Keratinocyte (primary cell): ENCODE measurements around the gene HENMT1. TPM values are rescaled to one million over a fixed set of nuclear protein-coding genes. Genes with fewer than 3 reads are reported as not detected.

Experiments used
- DNase-seq: peaks from one replicate; pipeline ENCODE4 v3.0.0-alpha.2; 2011; ENCODE audit warnings: low read depth, missing footprints, low spot score
- FAIRE-seq: peaks from 2 replicates; lab custom pipeline; 2011; peaks lifted over from hg19 to GRCh38; lab: Jason Lieb, UNC
- H2AFZ ChIP-seq: 2 replicates; pipeline ENCODE4 v1.6.0; 2012; ENCODE audit warnings: low read length, control low read depth, inconsistent platforms; ENCODE audit not compliant: control insufficient read depth
- H3K27ac ChIP-seq: 2 replicates; pipeline ENCODE4 v1.5.1; 2011; ENCODE audit warnings: low read length; ENCODE audit not compliant: control insufficient read depth, insufficient read depth
- H3K27me3 ChIP-seq: 3 replicates; pipeline ENCODE4 v1.6.0; 2011; ENCODE audit warnings: low read length; ENCODE audit not compliant: control insufficient read depth, insufficient read depth; ENCODE audit errors: extremely low read depth
- H3K36me3 ChIP-seq, 2 experiments: 2 replicates in 1 of 2; 3 replicates in 1 of 2; pipeline ENCODE4 v1.5.1; 2011; ENCODE audit warnings: low read length in 2 of 2, mild to moderate bottlenecking in 1 of 2; ENCODE audit not compliant: control insufficient read depth in 2 of 2, insufficient read depth in 2 of 2; ENCODE audit errors: extremely low read depth in 1 of 2
- H3K4me1 ChIP-seq: 3 replicates; pipeline ENCODE4 v1.5.1; 2011; ENCODE audit warnings: low read length; ENCODE audit not compliant: control insufficient read depth, insufficient read depth; ENCODE audit errors: extremely low read depth
- H3K4me2 ChIP-seq: 3 replicates; pipeline ENCODE4 v1.6.0; 2011; ENCODE audit warnings: low read depth, low read length; ENCODE audit not compliant: control insufficient read depth, insufficient read depth; ENCODE audit errors: extremely low read depth
- H3K4me3 ChIP-seq, 3 experiments: fragments of 200-600 bp in 1 of 3; sonication (generic) in 1 of 3; 2 replicates in 2 of 3; 3 replicates in 1 of 3; pipeline ENCODE4 v1.5.1; 2011 to 2016; ENCODE audit warnings: low read length in 3 of 3, mild to moderate bottlenecking in 3 of 3, control low read depth in 2 of 3, inconsistent platforms in 1 of 3, low read depth in 1 of 3, mixed read lengths in 1 of 3, mixed run types in 1 of 3, moderate library complexity in 1 of 3; ENCODE audit not compliant: control insufficient read depth in 2 of 3, insufficient read depth in 2 of 3; ENCODE audit errors: extremely low read depth in 1 of 3
- H3K79me2 ChIP-seq: 2 replicates; pipeline ENCODE4 v1.6.0; 2012; ENCODE audit warnings: low read length; ENCODE audit not compliant: control insufficient read depth, insufficient read depth
- H3K9ac ChIP-seq: 3 replicates; pipeline ENCODE4 v1.6.0; 2011; ENCODE audit warnings: low read length; ENCODE audit not compliant: control insufficient read depth, insufficient read depth; ENCODE audit errors: extremely low read depth
- H3K9me1 ChIP-seq: 3 replicates; pipeline ENCODE4 v1.6.0; 2011; ENCODE audit warnings: low read length; ENCODE audit not compliant: control insufficient read depth, insufficient read depth; ENCODE audit errors: extremely low read depth
- H3K9me3 ChIP-seq: 2 replicates; pipeline ENCODE4 v1.5.1; 2012; ENCODE audit warnings: low read depth, low read length; ENCODE audit not compliant: control insufficient read depth
- H4K20me1 ChIP-seq: 3 replicates; pipeline ENCODE4 v1.6.0; 2011; ENCODE audit warnings: low read length; ENCODE audit not compliant: control insufficient read depth, insufficient read depth; ENCODE audit errors: extremely low read depth
- EZH2 ChIP-seq: IDR thresholded peaks from one replicate; pipeline ENCODE4 v1.6.1; 2012; ENCODE audit warnings: inconsistent platforms, mild to moderate bottlenecking, low read length, moderate library complexity
- dilution Hi-C: fragments of 300-500 bp; cut with MboI; formaldehyde crosslinking; loops from one replicate; pipeline ENCODE4 v1.7.0; 2020; ENCODE audit warnings: low sequenced_read_pairs; ENCODE audit not compliant: extremely low pct_ligation_motif_present
- polyA plus RNA-seq, 5 experiments: library from polyadenylated mRNA; depleted of rRNA in 3 of 5; stranded (reverse) in 3 of 5; stranded (forward) in 1 of 5; unstranded in 1 of 5; fragments of >200 nt; gene quantifications; 1 replicate in 1 of 5; 2 replicates in 3 of 5; 3 replicates in 1 of 5; pipeline versions ENCODE4 v1.2.1 to v1.2.3, GENCODE V29; 2011 to 2012; ENCODE audit warnings: missing spikeins in 2 of 5, low read depth in 1 of 5, low replicate concordance in 1 of 5
- TF ChIP-seq, protein P1 (sequence below), 3 experiments: IDR thresholded peaks in 1 of 3; conservative IDR thresholded peaks in 1 of 3; optimal IDR thresholded peaks in 1 of 3; 2 replicates in 2 of 3; 3 replicates in 1 of 3; pipeline versions ENCODE3 to v1.5.1; 2011; ENCODE audit warnings: low read length in 3 of 3, mild to moderate bottlenecking in 3 of 3, moderate library complexity in 2 of 3, control low read depth in 1 of 3, inconsistent platforms in 1 of 3; ENCODE audit not compliant: insufficient read depth in 2 of 3; ENCODE audit errors: extremely low read depth in 1 of 3

HENMT1 gene
- polyA plus RNA-seq, 1 donor (not counting 4 experiments of a cell fraction or from before 2014, with no cell fraction given), result 1.7 TPM

DNA sequence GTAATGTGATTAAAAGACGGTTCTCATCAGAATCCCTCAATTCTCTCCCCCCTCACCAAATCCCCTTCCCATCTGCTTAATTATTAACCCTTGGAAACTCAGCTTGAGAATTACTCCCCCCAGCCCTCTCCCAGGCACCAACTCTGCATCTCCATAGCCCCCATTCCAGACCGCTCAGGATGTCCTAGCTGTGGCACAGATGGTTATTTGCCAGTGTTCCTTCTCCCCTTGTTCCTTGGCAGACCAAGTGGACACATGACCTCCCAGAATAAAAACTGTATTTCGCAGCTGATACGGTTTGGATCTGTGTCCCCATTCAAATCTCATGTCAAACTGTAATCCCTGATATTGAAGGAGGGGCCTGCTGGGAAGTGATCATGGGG, 14.6 kb downstream of the HENMT1 start:
- no peak for FAIRE-seq
- no peak overlapping the region for H3K27ac ChIP-seq
- no peak overlapping the region for H2AFZ ChIP-seq

DNA sequence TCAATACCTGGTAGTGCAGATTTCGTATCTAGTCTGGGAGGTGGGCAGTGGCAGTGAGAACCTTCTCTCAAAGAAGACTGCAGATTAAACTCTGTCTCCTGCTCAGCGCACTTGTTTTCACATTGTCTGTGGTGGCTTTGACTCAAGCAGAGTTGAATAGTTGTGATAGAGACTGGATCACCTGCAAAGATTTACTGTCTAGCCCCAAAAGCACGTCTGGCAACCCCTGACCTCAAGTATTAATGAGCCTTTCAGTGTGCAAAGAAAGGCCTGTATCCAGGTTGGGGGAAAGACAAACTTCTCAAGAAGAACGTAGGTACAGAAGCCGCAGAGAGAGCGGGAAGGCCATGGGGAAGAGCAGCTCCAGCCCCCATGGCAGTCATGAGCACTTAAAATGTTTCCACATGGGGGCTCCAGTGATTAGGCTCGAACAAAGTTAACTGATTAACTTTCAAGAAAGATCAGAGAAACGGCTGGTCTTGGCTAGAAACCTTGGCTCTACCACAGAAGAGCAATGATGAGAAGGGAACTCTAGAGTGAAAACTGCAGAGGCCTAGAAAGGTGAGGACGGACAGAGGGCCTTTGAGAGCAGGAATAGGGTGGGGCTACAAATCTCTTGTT, 15.2 kb downstream of the HENMT1 start:
- Histone ChIP-seq H3K79me2 (no peaks in the 10 kb centered on the region), H3K27ac (no peak overlapping the region), H2AFZ (no peak overlapping the region), H3K36me3 (no peaks in the 10 kb centered on the region), H3K4me1 (peaks cover 3% of the 10 kb centered on the region), H3K9me1 (no peaks in the 10 kb centered on the region), H3K4me2 (no peak overlapping the region), H3K9ac (no peak overlapping the region), H3K4me3 (no peak overlapping the region), H3K27me3 (no peaks in the 10 kb centered on the region), H3K9me3 (no peaks in the 10 kb centered on the region), H4K20me1 (no peaks in the 10 kb centered on the region)
- TF ChIP-seq, protein P1, sequence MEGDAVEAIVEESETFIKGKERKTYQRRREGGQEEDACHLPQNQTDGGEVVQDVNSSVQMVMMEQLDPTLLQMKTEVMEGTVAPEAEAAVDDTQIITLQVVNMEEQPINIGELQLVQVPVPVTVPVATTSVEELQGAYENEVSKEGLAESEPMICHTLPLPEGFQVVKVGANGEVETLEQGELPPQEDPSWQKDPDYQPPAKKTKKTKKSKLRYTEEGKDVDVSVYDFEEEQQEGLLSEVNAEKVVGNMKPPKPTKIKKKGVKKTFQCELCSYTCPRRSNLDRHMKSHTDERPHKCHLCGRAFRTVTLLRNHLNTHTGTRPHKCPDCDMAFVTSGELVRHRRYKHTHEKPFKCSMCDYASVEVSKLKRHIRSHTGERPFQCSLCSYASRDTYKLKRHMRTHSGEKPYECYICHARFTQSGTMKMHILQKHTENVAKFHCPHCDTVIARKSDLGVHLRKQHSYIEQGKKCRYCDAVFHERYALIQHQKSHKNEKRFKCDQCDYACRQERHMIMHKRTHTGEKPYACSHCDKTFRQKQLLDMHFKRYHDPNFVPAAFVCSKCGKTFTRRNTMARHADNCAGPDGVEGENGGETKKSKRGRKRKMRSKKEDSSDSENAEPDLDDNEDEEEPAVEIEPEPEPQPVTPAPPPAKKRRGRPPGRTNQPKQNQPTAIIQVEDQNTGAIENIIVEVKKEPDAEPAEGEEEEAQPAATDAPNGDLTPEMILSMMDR (optimal IDR thresholded peaks at IDR 0.05 in 1 of 3, IDR thresholded peaks at IDR 0.05 in 1 of 3, conservative IDR thresholded peaks at IDR 0.05 in 1 of 3; ENCODE audit: extremely low read depth in 1 of 3, insufficient read depth in 2 of 3, low read length in 3 of 3), result no peak
- TF ChIP-seq EZH2, result no peak
- FAIRE-seq, result no peak
- dilution Hi-C loops, result no loop called here
- DNase-seq, result no peak

More for the DNA sequence above, 14.6 kb downstream of the HENMT1 start:
- Histone ChIP-seq H3K79me2 (no peaks in the 10 kb centered on the region), H4K20me1 (no peaks in the 10 kb centered on the region), H3K9ac (no peak overlapping the region), H3K9me1 (no peaks in the 10 kb centered on the region), H3K4me1 (peaks cover 3% of the 10 kb centered on the region), H3K4me3 (no peak overlapping the region), H3K36me3 (no peaks in the 10 kb centered on the region), H3K4me2 (no peak overlapping the region), H3K9me3 (no peaks in the 10 kb centered on the region), H3K27me3 (no peaks in the 10 kb centered on the region)
- TF ChIP-seq, protein P1 (optimal IDR thresholded peaks at IDR 0.05 in 1 of 3, IDR thresholded peaks at IDR 0.05 in 1 of 3, conservative IDR thresholded peaks at IDR 0.05 in 1 of 3; ENCODE audit: extremely low read depth in 1 of 3, insufficient read depth in 2 of 3, low read length in 3 of 3), result no peak
- no peak for TF ChIP-seq EZH2
- dilution Hi-C loops, result no loop called here
- DNase-seq, result no peak
